HCT116 (cell line): ENCODE measurements around the gene PCDHGA3.

Experiments
- EGR1 ChIP-seq: IDR thresholded peaks from 2 replicates; pipeline ENCODE4 v1.6.1; 2012; ENCODE audit warnings: low read depth
- EZH2 ChIP-seq: fragments of 200-600 bp; sonication (generic); IDR thresholded peaks from 2 replicates; pipeline ENCODE4 v1.6.1; 2017; ENCODE audit warnings: antibody characterized with exemption, mixed run types
- FOSL1 ChIP-seq: IDR thresholded peaks from 2 replicates; pipeline ENCODE4 v1.6.1; 2012; ENCODE audit warnings: low read depth
- POLR2A ChIP-seq: IDR thresholded peaks from 2 replicates; pipeline ENCODE4 v1.7.0; 2011; ENCODE audit warnings: borderline replicate concordance; ENCODE audit not compliant: insufficient read depth, insufficient read length; ENCODE audit errors: extremely low read depth
- POLR2AphosphoS5 ChIP-seq: IDR thresholded peaks from 2 replicates; pipeline ENCODE4 v1.6.1; 2011; ENCODE audit warnings: mild to moderate bottlenecking, low read depth, low read length, moderate library complexity
- RAD21 ChIP-seq: IDR thresholded peaks from 2 replicates; pipeline ENCODE4 v1.6.1; 2012; ENCODE audit warnings: low read depth, mild to moderate bottlenecking
- SIN3A ChIP-seq: IDR thresholded peaks from 2 replicates; pipeline ENCODE4 v1.6.1; 2012; ENCODE audit warnings: low read depth
- SP1 ChIP-seq: IDR thresholded peaks from 2 replicates; pipeline ENCODE4 v1.6.1; 2012; ENCODE audit warnings: low read depth
- YY1 ChIP-seq: IDR thresholded peaks from 2 replicates; pipeline ENCODE4 v1.6.1; 2011; ENCODE audit warnings: low read length, low read depth, moderate library complexity, mild to moderate bottlenecking; ENCODE audit not compliant: insufficient replicate concordance; ENCODE audit errors: extremely low read depth
- ZFX ChIP-seq: fragments of 450-650 bp; IDR thresholded peaks from 2 replicates; pipeline ENCODE4 v1.6.1; 2017
- TF ChIP-seq, protein P1 (sequence below), 3 experiments: fragments of 200-600 bp in 1 of 3; sonication (generic) in 1 of 3; IDR thresholded peaks in 2 of 3; conservative IDR thresholded peaks in 1 of 3; 2 replicates each; pipeline ENCODE4 v1.5.1; 2012 to 2017; ENCODE audit warnings: low read depth in 2 of 3, low read length in 2 of 3, antibody characterized with exemption in 1 of 3, borderline replicate concordance in 1 of 3, control low read depth in 1 of 3, mild to moderate bottlenecking in 1 of 3, mixed read lengths in 1 of 3, mixed run types in 1 of 3, moderate library complexity in 1 of 3; ENCODE audit not compliant: insufficient read depth in 1 of 3
- TF ChIP-seq, protein P2 (sequence below): IDR thresholded peaks from 2 replicates; pipeline ENCODE4 v1.6.1; 2012

DNA sequence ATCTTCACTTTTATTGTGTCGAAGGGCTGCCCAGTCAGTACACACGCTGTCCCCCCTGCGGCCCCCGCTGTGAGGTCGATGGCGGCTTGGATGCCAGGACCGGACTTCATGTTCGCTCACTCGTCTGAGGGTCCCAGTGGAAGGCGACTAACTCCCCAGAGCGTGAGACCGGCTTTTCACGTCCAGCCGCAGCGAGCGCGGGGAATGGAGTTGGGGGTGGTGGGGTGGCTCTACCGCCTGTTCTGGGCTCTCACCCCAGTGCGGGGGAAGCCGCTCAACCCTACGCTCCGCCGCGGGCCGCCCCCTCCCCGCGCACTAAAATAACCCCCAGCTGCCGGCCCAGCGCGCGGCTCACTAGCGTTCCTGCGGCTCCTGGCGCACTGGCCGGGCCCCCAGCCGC, 39.9 kb upstream of the PCDHGA3 start, which contains the start of gene SLC25A2:
- no peak for TF ChIP-seq EZH2
- TF ChIP-seq, protein P1, sequence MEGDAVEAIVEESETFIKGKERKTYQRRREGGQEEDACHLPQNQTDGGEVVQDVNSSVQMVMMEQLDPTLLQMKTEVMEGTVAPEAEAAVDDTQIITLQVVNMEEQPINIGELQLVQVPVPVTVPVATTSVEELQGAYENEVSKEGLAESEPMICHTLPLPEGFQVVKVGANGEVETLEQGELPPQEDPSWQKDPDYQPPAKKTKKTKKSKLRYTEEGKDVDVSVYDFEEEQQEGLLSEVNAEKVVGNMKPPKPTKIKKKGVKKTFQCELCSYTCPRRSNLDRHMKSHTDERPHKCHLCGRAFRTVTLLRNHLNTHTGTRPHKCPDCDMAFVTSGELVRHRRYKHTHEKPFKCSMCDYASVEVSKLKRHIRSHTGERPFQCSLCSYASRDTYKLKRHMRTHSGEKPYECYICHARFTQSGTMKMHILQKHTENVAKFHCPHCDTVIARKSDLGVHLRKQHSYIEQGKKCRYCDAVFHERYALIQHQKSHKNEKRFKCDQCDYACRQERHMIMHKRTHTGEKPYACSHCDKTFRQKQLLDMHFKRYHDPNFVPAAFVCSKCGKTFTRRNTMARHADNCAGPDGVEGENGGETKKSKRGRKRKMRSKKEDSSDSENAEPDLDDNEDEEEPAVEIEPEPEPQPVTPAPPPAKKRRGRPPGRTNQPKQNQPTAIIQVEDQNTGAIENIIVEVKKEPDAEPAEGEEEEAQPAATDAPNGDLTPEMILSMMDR (IDR thresholded peaks at IDR 0.05 in 2 of 3, conservative IDR thresholded peaks at IDR 0.05 in 1 of 3; ENCODE audit: borderline replicate concordance in 1 of 3, insufficient read depth in 1 of 3, low read depth in 2 of 3, low read length in 2 of 3): no peak
- TF ChIP-seq POLR2A: no peak
- TF ChIP-seq POLR2AphosphoS5: no peak
- no peak for TF ChIP-seq RAD21
- no peak for TF ChIP-seq FOSL1
- no peak for TF ChIP-seq YY1
- TF ChIP-seq SIN3A: no peak
- TF ChIP-seq, protein P2, sequence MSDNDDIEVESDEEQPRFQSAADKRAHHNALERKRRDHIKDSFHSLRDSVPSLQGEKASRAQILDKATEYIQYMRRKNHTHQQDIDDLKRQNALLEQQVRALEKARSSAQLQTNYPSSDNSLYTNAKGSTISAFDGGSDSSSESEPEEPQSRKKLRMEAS: no peak
- no peak for TF ChIP-seq ZFX
- no peak for TF ChIP-seq EGR1
- TF ChIP-seq SP1: no peak
